ENCODE measurements around the gene DIAPH1.

The DIAPH1 gene

DNA sequence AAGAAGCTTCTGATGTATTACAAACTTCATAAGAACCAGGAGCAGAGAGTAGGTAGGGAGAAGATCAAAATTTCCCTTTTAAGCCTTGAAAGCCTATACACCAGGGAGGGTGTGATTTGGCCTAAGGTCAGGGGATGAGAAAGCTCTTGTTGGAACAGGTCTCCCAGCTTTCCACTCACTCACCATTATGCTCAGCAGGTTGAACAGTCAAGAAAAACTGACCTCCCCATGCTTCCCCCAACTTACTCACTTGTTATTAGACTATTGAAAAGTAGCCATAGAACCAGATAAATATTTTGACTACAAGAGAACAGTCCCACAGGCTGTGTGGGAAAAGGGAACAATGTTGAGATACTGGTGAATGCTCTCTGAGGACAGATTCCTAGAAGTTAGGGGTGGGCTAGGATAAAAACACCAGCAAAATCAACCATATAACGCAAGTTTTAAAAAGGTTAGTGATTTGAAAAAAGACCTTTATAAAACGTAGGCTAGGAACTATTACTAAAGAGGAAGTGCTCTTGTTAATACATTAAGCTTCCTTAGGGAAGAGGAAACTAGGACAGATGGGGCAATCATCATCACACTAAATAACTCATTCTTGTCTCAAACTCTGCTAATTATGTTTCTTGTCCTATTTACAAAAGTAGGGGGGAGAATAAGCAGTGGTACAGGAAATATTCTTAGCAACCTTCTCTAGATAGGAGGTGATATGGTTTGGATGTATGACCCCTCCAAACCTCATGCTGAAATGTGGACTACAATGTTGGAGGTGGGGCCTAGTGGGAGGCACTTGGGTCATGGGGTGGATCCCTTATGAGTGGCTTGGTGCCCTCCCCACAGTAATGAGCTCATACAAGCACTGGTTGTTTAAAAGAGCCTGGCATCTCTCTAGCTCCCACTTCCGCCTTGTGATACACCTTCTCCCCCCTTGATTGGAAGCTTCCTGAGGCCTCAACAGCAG, 98.9 kb downstream of the DIAPH1 start:
- no peak for DNase-seq

GRCh38 chr5:141518618-141519015, 100.2 kb downstream of the DIAPH1 start:
- no peak for DNase-seq

GRCh38 chr5:141517880-141518617, 100.8 kb downstream of the DIAPH1 start:
- DNase-seq, result no peak

DNA sequence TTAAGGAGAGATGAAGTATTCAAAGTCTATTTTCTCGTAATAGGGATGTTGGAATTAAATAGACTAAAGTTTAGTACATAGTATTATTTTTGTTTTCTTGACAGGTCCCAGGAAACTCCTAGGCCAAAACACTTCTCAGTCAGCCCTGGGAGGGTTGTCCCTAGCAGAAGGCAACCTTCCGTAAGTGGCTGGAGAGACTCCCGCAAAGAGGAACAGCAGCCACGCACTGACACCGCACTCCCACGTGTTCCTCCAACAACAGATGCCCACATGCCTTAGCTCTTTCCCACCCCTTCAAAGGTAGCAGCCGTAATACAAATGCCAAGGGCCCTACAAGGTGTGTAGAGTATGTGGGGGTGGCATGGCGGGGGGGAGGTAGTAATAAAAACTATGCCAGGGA, 101.5 kb downstream of the DIAPH1 start:
- DNase-seq, result no peak

GRCh38 chr5:141516672-141517025, 102.2 kb downstream of the DIAPH1 start:
- no peak for DNase-seq

GRCh38 chr5:141515946-141516671, 102.7 kb downstream of the DIAPH1 start:
- no peak for DNase-seq

DNA sequence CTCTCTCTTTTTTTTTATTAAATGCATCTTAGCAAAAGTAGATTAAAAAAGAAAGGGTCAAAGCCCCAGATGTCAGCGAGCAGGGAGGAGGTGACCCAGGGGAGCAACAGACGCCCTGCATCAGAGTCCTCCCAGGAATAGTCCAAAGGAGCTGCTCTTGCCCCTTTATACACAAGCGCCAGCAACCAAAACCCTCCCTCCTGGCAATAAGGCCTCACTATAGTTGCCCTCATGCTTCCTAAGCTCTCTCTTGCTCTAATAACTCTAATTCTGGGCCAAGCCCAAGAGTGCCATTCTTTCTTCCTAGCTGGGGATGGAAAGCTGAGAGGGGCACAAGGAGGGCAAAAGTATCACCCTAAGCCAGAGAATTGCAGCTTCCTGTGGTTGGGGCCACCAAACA, 103.7 kb downstream of the DIAPH1 start:
- no peak for DNase-seq

- DNase-seq, result no peak
Observed at GRCh38 chr5:141514330-141515133, 104.3 kb downstream of the DIAPH1 start.

DNA sequence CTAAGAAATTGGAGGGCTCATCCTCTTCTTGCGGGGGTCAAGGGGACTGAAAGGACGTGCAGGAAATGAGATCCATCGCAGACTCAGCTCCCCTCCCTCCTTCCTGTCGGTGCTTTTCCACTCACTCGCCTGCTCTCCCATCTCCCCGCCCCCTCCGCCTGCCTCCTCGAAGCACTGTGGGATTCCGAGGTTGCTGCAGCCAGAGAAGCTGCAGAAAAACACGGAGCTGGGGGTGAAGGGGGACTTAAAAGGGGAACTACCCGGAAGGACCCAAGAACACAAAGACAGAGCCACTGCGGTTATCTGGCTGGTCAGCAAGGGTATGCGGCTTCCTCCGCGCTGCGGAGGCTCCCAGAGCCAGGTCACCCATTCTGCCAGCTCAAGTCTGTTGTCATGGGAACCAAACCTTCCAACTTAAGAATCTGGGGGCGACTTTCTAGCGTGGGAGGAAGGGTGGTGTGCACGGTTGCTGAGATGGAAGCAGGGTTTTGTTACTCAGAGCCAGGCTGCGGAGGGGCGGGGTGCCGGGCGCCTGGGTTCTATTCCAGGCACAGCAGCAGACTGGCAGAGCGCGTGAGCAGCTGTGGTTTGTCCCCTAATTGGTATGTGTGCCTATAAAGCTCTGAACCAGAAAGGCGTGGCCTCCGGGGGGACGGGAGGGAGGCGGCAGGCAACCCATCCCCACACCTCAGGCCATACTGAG, 105.0 kb downstream of the DIAPH1 start:
- DNase-seq, result peak in 3 of 5 experiments; percentile 14 to 55 (median 30)

DNA sequence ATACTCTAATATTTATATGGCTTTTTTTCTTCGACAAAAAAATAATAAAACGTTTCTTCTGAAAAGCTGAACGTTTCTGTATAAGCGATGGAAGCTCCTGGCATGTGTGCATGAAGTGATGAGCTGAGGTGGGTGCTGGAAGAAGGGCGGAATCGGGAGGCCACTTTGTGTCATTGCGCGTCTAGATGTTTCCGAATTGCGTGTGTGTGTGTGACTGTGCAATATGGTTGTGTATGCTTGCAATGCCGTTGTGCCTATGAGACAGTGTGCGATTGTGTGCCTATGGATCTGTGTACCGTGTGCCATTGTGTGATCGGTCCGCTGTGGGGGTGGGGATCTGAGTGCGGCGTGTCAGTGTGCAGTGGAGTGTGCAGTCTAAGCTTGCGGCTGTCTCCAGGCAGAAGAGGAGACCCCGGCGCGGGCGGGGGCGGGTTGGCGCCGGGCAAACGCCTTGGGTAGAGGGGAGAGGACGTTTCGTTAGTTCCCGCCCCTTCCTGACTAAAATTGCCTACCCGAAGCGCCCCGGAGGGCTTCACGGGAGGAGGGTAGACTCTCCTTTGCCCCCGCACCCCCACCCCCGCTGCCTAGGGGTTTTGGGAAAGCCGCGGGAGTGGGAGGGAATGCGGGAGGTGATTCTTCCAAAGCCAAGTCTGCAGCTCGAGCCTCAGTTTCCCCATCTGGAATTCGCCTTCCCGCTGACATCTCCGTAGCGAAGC, 105.7 kb downstream of the DIAPH1 start:
- peak in 2 of 5 experiments; percentile 15 to 56 for DNase-seq

- DNase-seq, result peak; percentile 58 to 80 (median 78)
Observed at GRCh38 chr5:141512390-141512910, 106.3 kb downstream of the DIAPH1 start.

DNA sequence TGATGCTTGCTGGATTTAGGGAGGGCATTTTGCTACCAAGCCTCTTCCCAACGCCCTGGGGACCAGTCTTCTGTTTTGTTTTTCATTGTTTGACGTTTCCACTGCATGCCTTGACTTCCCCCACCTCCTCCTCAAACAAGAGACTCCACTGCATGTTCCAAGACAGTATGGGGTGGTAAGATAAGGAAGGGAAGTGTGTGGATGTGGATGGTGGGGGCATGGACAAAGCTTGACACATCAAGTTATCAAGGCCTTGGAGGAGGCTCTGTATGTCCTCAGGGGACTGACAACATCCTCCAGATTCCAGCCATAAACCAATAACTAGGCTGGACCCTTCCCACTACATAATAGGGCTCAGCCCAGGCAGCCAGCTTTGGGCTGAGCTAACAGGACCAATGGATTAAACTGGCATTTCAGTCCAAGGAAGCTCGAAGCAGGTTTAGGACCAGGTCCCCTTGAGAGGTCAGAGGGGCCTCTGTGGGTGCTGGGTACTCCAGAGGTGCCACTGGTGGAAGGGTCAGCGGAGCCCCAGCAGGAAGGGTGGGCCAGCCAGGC, 107.0 kb downstream of the DIAPH1 start:
- DNase-seq, result no peak

- DNase-seq, result no peak
Observed at GRCh38 chr5:141510850-141511601, 107.8 kb downstream of the DIAPH1 start.

DNA sequence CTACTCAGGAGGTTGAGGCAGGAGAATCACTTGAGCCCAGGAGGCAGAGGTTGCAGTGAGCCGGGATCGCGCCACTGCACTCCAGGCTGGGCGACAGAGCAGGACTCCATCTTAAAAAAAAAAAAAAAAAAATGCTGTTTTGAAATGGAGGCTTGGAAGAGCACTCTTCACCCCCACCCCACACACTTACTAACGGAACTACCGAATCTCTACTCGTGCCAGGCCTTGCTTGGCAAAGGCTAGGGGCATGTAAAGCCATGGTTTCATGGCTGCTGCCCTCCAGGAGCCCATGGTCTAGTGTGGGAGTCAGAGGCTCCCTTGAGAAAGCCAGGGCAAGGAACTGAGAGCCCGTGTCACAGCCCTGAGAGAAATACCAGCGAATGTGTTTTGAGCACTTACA, 108.6 kb downstream of the DIAPH1 start:
- no peak for DNase-seq

GRCh38 chr5:141508798-141509611, 109.8 kb downstream of the DIAPH1 start:
- DNase-seq, result no peak

GRCh38 chr5:141508440-141508797, 110.4 kb downstream of the DIAPH1 start:
- DNase-seq, result no peak

DNA sequence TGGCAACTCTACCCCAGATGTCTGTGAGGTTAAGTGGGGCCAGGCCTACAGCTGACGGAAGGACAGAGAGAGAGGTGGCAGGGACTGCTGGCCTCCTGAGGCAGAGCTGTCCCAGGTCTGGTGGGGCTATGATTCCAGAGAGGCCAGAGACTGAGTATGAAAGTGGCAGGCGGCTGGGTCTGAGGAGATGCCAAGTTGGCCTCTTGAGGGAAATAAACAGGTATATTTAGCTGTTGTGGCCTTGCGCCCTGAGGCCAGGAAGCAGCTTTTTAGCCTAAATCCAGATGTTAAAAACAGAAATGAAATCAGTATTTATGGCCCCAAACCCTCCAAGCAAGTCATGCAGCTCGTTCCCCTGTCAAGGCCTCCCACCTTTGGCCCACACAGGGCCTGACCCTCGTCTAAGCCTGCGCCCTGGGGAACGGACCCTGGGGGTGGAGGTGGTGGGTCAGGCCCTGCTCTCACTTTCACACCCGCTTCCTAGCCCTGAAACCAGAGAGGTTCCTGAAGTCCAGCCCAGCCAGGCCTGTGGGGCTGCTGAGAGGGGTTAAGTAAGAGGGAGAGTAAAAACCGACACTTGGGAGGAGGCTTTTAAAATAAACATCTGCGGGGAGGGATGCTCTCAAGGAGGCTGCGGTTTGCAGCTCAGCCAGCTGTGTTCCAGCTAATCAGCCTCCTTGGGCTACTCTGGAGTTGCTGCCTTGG, 111.3 kb downstream of the DIAPH1 start:
- DNase-seq, result no peak

All from T-helper 2 cell (primary cell).